Erythroblast (primary cell): Measurements from ENCODE around the gene KSR1.
A peak's percentile ranks its signal among the peaks of the same experiment; 100 is the strongest.

ENCODE experiments used
- DNase-seq, 2 experiments: peaks; one replicate each; lab custom pipeline; 2025; lab: John Stamatoyannopoulos, UW
- GATA1 ChIP-seq: IDR thresholded peaks from 2 replicates; pipeline ENCODE4 v1.6.1; 2011; ENCODE audit warnings: low read depth, mild to moderate bottlenecking, control low read depth, low read length, moderate library complexity
- POLR2A ChIP-seq: IDR thresholded peaks from 2 replicates; pipeline ENCODE4 v1.6.1; 2011; ENCODE audit warnings: mild to moderate bottlenecking, low read length

The KSR1 gene

GRCh38 chr17:27466376-27466742, 10.1 kb downstream of the KSR1 start:
- DNase-seq: no peak
- TF ChIP-seq POLR2A (no peak), GATA1 (no peak)

GRCh38 chr17:27466743-27467375, 10.6 kb downstream of the KSR1 start:
- peak; percentile 33 to 58 for DNase-seq
- no peak for TF ChIP-seq POLR2A
- TF ChIP-seq GATA1: no peak

- DNase-seq: peak; percentile 33 to 54
- TF ChIP-seq GATA1 (no peak), POLR2A (no peak)
These were observed 13.0 kb downstream of the KSR1 start for GRCh38 chr17:27469256-27469655.

DNA sequence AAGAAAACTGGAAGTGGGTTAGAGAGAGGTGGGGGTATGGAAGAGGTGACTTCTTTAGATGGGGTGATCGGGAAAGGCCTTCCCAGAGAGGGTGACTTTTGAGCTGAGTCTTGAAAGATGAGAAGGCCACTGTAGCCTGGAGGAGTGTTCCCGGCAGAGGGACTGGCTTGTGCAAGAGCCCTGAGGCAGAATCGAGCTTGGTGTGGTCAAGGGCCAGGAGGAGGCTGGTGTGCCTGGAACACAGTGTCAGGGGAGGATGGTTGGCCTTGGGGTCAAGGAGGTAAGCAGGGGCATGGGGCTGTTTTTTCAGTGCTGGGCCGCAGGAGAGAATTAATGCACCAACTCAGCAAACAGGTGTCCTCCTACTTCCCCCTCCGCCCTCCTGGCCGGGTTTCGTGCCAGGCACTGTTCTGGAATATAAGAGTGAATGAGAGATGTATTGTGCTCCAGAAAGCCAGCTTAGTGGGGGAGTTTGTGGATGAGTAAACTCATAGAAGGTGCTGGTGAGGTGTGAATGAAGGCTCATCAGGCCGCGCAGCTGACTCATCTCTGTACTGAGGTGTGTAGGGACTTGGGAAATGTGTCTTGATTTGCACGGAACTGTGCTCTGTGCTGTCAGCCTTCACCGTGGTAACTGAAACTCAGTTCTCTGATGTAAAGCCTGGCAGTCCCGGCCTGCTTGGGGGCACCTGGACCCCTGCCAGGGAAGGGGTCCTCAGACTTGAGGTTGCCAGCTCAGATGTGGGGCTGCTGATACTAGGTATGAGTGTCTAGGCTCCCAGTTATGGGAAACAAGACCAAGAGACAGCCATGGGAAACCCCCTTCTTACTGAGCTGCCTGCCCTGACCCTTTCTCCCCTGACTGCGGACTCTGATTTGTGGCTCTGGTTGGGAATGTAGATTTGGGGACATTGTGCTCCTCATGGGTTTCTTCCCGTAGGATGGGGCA, 15.3 kb downstream of the KSR1 start:
- peak in 1 of 2 experiments; percentile 31 for DNase-seq
- no peak for TF ChIP-seq GATA1
- TF ChIP-seq POLR2A: no peak

DNA sequence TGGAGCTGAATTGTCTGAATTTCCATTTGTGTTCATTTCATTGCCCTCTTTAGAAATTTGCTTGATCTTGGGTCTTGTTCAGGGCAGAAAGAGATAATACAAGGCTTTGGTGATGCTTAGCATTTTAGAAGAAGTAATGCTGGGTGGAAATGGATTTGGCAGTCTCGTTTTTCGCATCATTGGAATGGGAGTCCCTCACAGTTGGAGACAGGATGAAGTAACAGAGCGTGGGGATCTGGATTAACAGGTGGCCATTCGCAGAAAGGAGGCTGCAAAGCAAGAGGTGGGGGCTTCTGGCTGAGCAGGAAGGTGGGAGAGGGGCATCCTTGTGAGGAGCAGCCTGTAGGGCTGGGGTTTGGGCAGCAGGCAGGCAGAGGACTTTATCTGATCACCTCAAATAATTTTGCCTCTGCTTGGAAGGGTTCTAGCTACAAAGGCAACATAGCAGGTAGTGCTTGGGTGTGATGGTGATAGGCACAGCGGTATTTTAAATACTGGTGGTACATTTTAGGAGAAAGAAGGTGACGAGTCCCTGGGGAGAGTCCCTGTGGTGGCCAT, 17.0 kb downstream of the KSR1 start:
- no peak for TF ChIP-seq POLR2A
- no peak for TF ChIP-seq GATA1
- DNase-seq: peak in 1 of 2 experiments; percentile 73

GRCh38 chr17:27473748-27474609, 17.7 kb downstream of the KSR1 start:
- TF ChIP-seq GATA1 (peak; percentile 58), POLR2A (peak; percentile 29)
- peak; percentile 96 to 99 for DNase-seq

DNA sequence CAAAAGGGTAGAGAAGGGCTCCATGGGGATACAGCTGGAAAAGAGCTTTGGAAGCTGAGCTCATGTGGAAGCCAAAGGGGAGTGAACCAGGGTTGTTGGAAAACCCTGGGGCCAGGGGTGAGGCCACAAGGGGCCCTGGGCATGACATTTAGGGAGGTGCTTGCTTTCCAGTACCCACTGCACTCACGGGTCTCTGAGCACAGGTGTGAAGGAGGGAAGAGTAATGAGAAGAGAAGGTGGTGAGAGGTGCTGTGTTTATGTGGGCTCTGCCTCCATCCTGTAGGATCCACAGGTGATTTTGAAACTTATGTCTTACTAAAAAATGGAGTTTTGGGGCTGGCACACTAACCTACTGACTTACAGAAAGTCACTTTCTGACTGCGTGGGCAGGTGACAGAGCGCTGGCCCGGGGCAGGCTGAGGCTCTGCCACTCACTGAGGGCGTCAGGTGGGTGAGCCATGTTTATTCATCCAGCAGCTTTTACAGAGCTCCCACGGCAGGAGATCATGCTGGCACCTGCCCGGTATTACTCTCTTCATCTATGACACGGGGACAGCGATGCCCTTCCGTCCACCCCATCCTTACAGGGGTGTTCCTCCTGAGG, 18.9 kb downstream of the KSR1 start:
- DNase-seq: no peak

DNA sequence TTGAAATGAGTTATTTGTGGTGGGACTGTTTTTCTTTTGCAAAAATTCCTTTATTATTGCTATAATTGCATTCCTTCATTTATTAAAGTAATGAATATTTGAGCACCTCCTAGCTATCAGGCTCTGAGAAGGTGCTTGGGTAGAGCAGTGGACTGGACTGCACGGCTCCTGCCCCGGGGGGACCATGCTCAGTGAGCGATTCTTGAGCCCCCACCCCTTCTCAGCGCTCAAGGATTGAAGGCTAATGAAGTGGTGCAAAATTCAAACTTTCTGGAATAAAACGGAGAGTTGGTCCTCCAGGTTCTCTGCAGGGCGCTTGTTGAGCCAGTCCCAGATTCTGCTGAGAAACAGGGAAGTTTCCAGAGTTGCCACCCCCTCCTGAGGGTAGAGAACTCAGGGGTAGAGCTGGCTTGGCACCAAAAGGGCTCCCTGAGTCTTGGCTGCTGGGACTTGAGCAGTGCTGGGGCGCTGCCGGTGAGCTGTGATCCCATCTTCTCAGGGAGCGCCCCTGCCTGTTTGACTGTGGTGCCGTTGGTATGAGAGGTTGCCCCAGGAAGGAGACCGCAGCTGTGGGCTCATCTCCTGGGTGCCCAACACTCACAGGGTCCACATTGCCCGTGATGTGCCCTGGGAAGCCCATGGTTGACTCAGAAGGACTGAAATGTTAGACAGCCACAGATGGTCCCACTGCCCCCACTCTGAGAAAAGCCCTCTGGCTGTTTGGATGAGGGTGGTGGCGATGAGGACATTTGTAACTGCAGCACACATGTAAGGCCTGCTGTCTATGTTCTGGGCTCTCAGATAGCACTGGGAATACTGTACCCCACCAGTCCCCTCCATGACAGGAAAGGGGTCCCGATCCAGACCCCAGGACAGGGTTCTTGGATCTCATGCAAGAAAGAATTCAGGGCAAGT, 20.0 kb downstream of the KSR1 start:
- no peak for TF ChIP-seq POLR2A
- no peak for TF ChIP-seq GATA1
- no peak for DNase-seq

More for the DNA sequence above, 18.9 kb downstream of the KSR1 start:
- TF ChIP-seq POLR2A: no peak
- TF ChIP-seq GATA1: no peak

- TF ChIP-seq GATA1 (no peak), POLR2A (no peak)
- no peak for DNase-seq
These were observed 21.0 kb downstream of the KSR1 start for GRCh38 chr17:27477050-27477888.

DNA sequence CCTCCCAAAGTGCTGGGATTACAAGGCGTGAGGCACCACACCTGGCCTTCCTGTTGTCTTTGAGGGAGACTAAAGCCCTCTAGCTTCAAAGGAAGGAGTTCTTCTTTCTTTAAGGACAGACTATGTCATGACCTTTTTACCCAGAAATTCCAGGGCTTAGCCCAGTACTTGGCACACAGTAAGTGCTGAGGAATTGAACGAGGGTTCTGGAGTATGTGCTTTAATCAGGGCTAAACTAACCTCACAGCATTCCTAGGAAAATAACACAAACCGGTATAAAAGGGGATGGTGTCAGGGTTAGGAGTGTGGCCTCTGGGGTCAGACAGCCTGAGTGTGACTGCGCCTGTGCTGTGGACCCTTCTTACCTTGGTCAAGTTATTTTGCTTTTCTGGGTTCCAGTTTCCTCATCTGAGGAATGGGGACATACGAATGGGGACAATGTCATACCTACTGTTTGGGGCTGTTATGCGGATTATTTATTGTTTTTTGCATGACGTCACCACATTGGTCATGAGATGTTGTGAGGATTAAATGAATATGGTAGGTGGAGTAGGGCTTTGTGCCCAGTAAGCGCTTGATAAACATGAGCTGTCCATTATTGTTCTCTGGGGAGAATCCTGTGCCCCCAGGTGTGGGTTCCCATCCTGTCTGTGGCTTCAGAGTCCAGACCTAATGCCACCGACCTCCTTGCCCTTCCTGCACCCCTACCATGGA, 21.9 kb downstream of the KSR1 start:
- no peak for DNase-seq
- no peak for TF ChIP-seq GATA1
- no peak for TF ChIP-seq POLR2A
